Glutamatergic neuron (in vitro differentiated cells): ENCODE results near the gene CCR5. TPM values are rescaled to one million over a fixed set of nuclear protein-coding genes. Genes with fewer than 3 reads are reported as not detected.

Source experiments
- DNase-seq: peaks from one replicate; pipeline ENCODE4 v3.0.0; 2022
- H3K27ac Mint-ChIP-seq: one replicate; pipeline ENCODE4 v1.8.0; 2020; ENCODE audit warnings: mild to moderate bottlenecking, mixed read lengths, inconsistent platforms; ENCODE audit not compliant: unreplicated experiment
- H3K27me3 Mint-ChIP-seq: one replicate; pipeline ENCODE4 v1.8.0; 2020; ENCODE audit warnings: mild to moderate bottlenecking, moderate library complexity, mixed read lengths, inconsistent platforms; ENCODE audit not compliant: unreplicated experiment
- H3K36me3 Mint-ChIP-seq: one replicate; pipeline ENCODE4 v1.8.0; 2020; ENCODE audit warnings: mild to moderate bottlenecking, mixed read lengths, inconsistent platforms; ENCODE audit not compliant: unreplicated experiment
- H3K4me1 Mint-ChIP-seq: one replicate; pipeline ENCODE4 v1.8.0; 2020; ENCODE audit warnings: mild to moderate bottlenecking, low read depth, mixed read lengths, inconsistent platforms; ENCODE audit not compliant: unreplicated experiment
- H3K4me3 Mint-ChIP-seq: one replicate; pipeline ENCODE4 v1.8.0; 2020; ENCODE audit warnings: mild to moderate bottlenecking, mixed read lengths, inconsistent platforms; ENCODE audit not compliant: unreplicated experiment
- H3K9me3 Mint-ChIP-seq: one replicate; pipeline ENCODE4 v1.8.0; 2020; ENCODE audit warnings: mild to moderate bottlenecking, moderate library complexity, mixed read lengths, inconsistent platforms; ENCODE audit not compliant: unreplicated experiment
- CTCF ChIP-seq: fragments of 200-600 bp; sonication (generic); IDR thresholded peaks from one replicate; pipeline ENCODE4 v1.5.0; 2021; ENCODE audit not compliant: partially characterized antibody, unreplicated experiment
- total RNA-seq: library from RNA; stranded (reverse); fragmentation: NEBNext Ultra II Directional; extraction: Animal tissue kit (Norgen Biotek cat#: 25700); gene quantifications from one replicate; pipeline ENCODE4 v1.2.1, GENCODE V29; 2021; ENCODE audit not compliant: unreplicated experiment

CCR5 gene
- total RNA-seq, 1 donor from 2014 or later = not detected

- Mint-ChIP-seq H3K4me1 (no peaks in the 10 kb centered on the region), H3K27ac (no peak overlapping the region)
These were observed 12.3 kb upstream of the CCR5 start for GRCh38 chr3:46358466-46358865.

GRCh38 chr3:46359733-46360493, 10.8 kb upstream of the CCR5 start:
- no peak for DNase-seq
- Mint-ChIP-seq H3K4me1 (no peaks in the 10 kb centered on the region), H3K27ac (no peak overlapping the region), H3K4me3 (no peak overlapping the region), H3K27me3 (peaks cover 2% of the 10 kb centered on the region), H3K9me3 (no peaks in the 10 kb centered on the region), H3K36me3 (no peaks in the 10 kb centered on the region)
- no peak for TF ChIP-seq CTCF

More at GRCh38 chr3:46358466-46358865, 12.3 kb upstream of the CCR5 start:
- Mint-ChIP-seq H3K9me3 (no peaks in the 10 kb centered on the region), H3K27me3 (peaks cover 2% of the 10 kb centered on the region), H3K4me3 (no peak overlapping the region), H3K36me3 (no peaks in the 10 kb centered on the region)
- TF ChIP-seq CTCF = no peak
- no peak for DNase-seq

- DNase-seq = no peak
- Mint-ChIP-seq H3K9me3 (no peaks in the 10 kb centered on the region), H3K36me3 (no peaks in the 10 kb centered on the region), H3K4me1 (no peaks in the 10 kb centered on the region), H3K27ac (no peak overlapping the region), H3K4me3 (no peak overlapping the region), H3K27me3 (no peaks in the 10 kb centered on the region)
- TF ChIP-seq CTCF = no peak
These were observed 9.8 kb upstream of the CCR5 start for GRCh38 chr3:46360907-46361306.

- Mint-ChIP-seq H3K27ac (no peak overlapping the region), H3K4me3 (no peak overlapping the region), H3K4me1 (no peaks in the 10 kb centered on the region), H3K36me3 (no peaks in the 10 kb centered on the region), H3K9me3 (no peaks in the 10 kb centered on the region), H3K27me3 (no peaks in the 10 kb centered on the region)
- no peak for TF ChIP-seq CTCF
- DNase-seq = no peak
These were observed 9.1 kb upstream of the CCR5 start for GRCh38 chr3:46361408-46362283.

- no peaks in the 10 kb centered on the region for H3K36me3 Mint-ChIP-seq
- H3K9me3 Mint-ChIP-seq = no peaks in the 10 kb centered on the region
- no peak for TF ChIP-seq CTCF
- no peak for DNase-seq
- H3K4me1 Mint-ChIP-seq = peaks cover 5% of the 10 kb centered on the region
- no peaks in the 10 kb centered on the region for H3K27me3 Mint-ChIP-seq
- H3K4me3 Mint-ChIP-seq = no peak overlapping the region
- H3K27ac Mint-ChIP-seq = no peak overlapping the region
These were observed 5.7 kb upstream of the CCR5 start for GRCh38 chr3:46365041-46365440.
